Measurements from ENCODE around the gene SART3. TPM values are rescaled to one million over a fixed set of nuclear protein-coding genes. Genes with fewer than 3 reads are reported as not detected.

The SART3 gene
- 10 to 100 TPM; 80.0 to 99.3 (median 87.6) TPM for total RNA-seq
- polyA plus RNA-seq, result 10 to 100 TPM; 34.3 to 49.2 TPM
- 90.9 reads per million, percentile 83 among the genes with 10 or more reads in this experiment for total RNA-seq

GRCh38 chr12:108560752-108561719 lies at the start of gene SART3:
SART3 (minus strand) TSS chr12:108561173; CDS start chr12:108561154, 19 bp downstream.
- ATAC-seq (peak; percentile 66), DNase-seq (peak; percentile 67 to 91 (median 87))
- Histone ChIP-seq H3K9me3 (ENCODE audit: control insufficient read depth in 2 of 3, low read length in 3 of 3) (no peaks in the 10 kb centered on the region), H3K4me1 (ENCODE audit: control insufficient read depth in 2 of 2, insufficient read depth in 2 of 2, low read length in 2 of 2) (peaks cover 32 to 49% of the 10 kb centered on the region in 2 donors), H3K4me3 (ENCODE audit: low read length) (peak within 1 kb of the TSS; percentile 96), H3K27me3 (ENCODE audit: control insufficient read depth in 2 of 2, insufficient read depth in 2 of 2, low read length in 2 of 2) (no peaks in the 10 kb centered on the region), H3K27ac (ENCODE audit: low read depth, low read length) (peak within 1 kb of the TSS; percentile 98), H3K36me3 (ENCODE audit: control insufficient read depth in 2 of 3, insufficient read depth in 3 of 3, low read length in 3 of 3) (peaks cover 15 to 48% (median 16%) of the 10 kb centered on the region in 3 experiments)
- peaks cover 0 to 2% (median 0%) of the 10 kb centered on the region in 11 donors for H3K9me3 Mint-ChIP-seq
- H3K4me1 Mint-ChIP-seq, result peaks cover 33 to 76% (median 63%) of the 10 kb centered on the region in 7 donors
- H3K36me3 Mint-ChIP-seq, result peaks cover 4 to 14% (median 8%) of the 10 kb centered on the region in 5 donors
- peak within 1 kb of the TSS; percentile 94 to 100 (median 100) for H3K4me3 Mint-ChIP-seq
- POLR2A ChIA-PET, result interaction anchor here (0.9 to 15.1 kb wide), 9 partner anchors 9 to 1337 kb away, joined by 3 to 200 read pairs (median 7); partner anchors contain the start of genes FICD, SELPLG and SSH1
- H3K27me3 Mint-ChIP-seq, result no peaks in the 10 kb centered on the region
- intact Hi-C loops (cut with micrococcal nuclease), result loop anchor here (1.0 to 5.0 kb wide), 13 partner anchors 46 to 1604 kb away; partner anchors contain the start of genes FICD (in 2 of the 2), PWP1 (in 2 of the 2), TMEM263 (in 2 of the 2) and ANKRD13A (in 1 of the 2)
- CTCF ChIA-PET, result interaction anchor here (0.6 to 3.6 kb wide), 5 partner anchors 16 to 73 kb away, joined by 3 to 29 read pairs (median 4); no protein-coding TSS in a partner anchor
- peak within 1 kb of the TSS; percentile 98 to 100 (median 99) for H3K27ac Mint-ChIP-seq

GRCh38 chr12:108610336-108610815 lies 49.4 kb upstream of the SART3 start:
- Mint-ChIP-seq H3K36me3 (peaks cover 0 to 10% (median 0%) of the 10 kb centered on the region in 5 donors), H3K27me3 (no peaks in the 10 kb centered on the region), H3K4me3 (no peak overlapping the region), H3K27ac (peak overlapping the region in 1 of 9 donors; percentile 68), H3K4me1 (peaks cover 0 to 17% (median 5%) of the 10 kb centered on the region in 7 donors), H3K9me3 (peaks cover 0 to 8% (median 0%) of the 10 kb centered on the region in 11 donors)
- ChIA-PET CTCF (interaction anchor here (1.0 to 2.5 kb wide), 3 partner anchors 9 to 193 kb away, joined by 3 to 9 read pairs (median 5); no protein-coding TSS in a partner anchor), POLR2A (no interaction called here)
- Histone ChIP-seq H3K27me3 (ENCODE audit: control insufficient read depth in 2 of 2, insufficient read depth in 2 of 2, low read length in 2 of 2) (no peaks in the 10 kb centered on the region), H3K36me3 (ENCODE audit: control insufficient read depth in 2 of 3, insufficient read depth in 3 of 3, low read length in 3 of 3) (no peaks in the 10 kb centered on the region), H3K9me3 (ENCODE audit: control insufficient read depth in 2 of 3, low read length in 3 of 3) (no peaks in the 10 kb centered on the region), H3K4me3 (ENCODE audit: low read length) (no peak overlapping the region), H3K4me1 (ENCODE audit: control insufficient read depth in 2 of 2, insufficient read depth in 2 of 2, low read length in 2 of 2) (no peaks in the 10 kb centered on the region), H3K27ac (ENCODE audit: low read depth, low read length) (no peak overlapping the region)
- DNase-seq (no peak), ATAC-seq (no peak)
- intact Hi-C loops (cut with micrococcal nuclease), result loop anchor here in 1 of 2 donors (10.0 kb wide), 1 partner anchor 846 kb away; the partner anchor contains the start of gene PRDM4

- intact Hi-C loops (cut with micrococcal nuclease), result loop anchor here in 1 of 2 donors (10.0 kb wide), 1 partner anchor 845 kb away; the partner anchor contains the start of gene PRDM4
- Mint-ChIP-seq H3K27me3 (peaks cover 0 to 4% (median 0%) of the 10 kb centered on the region in 5 donors), H3K36me3 (peaks cover 0 to 5% (median 0%) of the 10 kb centered on the region in 5 donors), H3K27ac (peak overlapping the region in 1 of 9 donors; percentile 68), H3K4me3 (no peak overlapping the region), H3K4me1 (peaks cover 0 to 18% (median 5%) of the 10 kb centered on the region in 7 donors), H3K9me3 (peaks cover 0 to 8% (median 0%) of the 10 kb centered on the region in 11 donors)
- DNase-seq, result no peak
- H3K4me3 ChIP-seq (ENCODE audit: low read length), result no peak overlapping the region
- CTCF ChIA-PET, result interaction anchor here (1.0 to 2.5 kb wide), 3 partner anchors 9 to 194 kb away, joined by 3 to 9 read pairs (median 5); no protein-coding TSS in a partner anchor
- H3K27me3 ChIP-seq (ENCODE audit: control insufficient read depth in 2 of 2, insufficient read depth in 2 of 2, low read length in 2 of 2), result no peaks in the 10 kb centered on the region
- H3K9me3 ChIP-seq (ENCODE audit: control insufficient read depth in 2 of 3, low read length in 3 of 3), result no peaks in the 10 kb centered on the region
- H3K27ac ChIP-seq (ENCODE audit: low read depth, low read length), result no peak overlapping the region
- H3K4me1 ChIP-seq (ENCODE audit: control insufficient read depth in 2 of 2, insufficient read depth in 2 of 2, low read length in 2 of 2), result no peaks in the 10 kb centered on the region
- POLR2A ChIA-PET, result no interaction called here
- ATAC-seq, result no peak
- H3K36me3 ChIP-seq (ENCODE audit: control insufficient read depth in 2 of 3, insufficient read depth in 3 of 3, low read length in 3 of 3), result no peaks in the 10 kb centered on the region
These were observed 48.8 kb upstream of the SART3 start for GRCh38 chr12:108609537-108610335.

GRCh38 chr12:108608616-108609015 lies 47.6 kb upstream of the SART3 start:
- DNase-seq, result no peak
- intact Hi-C loops (cut with micrococcal nuclease), result no loop called here
- ChIA-PET CTCF (interaction anchor here (2.5 kb wide), 1 partner anchor 10 kb away, joined by 9 read pairs; no protein-coding TSS in a partner anchor), POLR2A (no interaction called here)
- Histone ChIP-seq H3K27ac (ENCODE audit: low read depth, low read length) (no peak overlapping the region), H3K4me3 (ENCODE audit: low read length) (no peak overlapping the region), H3K27me3 (ENCODE audit: control insufficient read depth in 2 of 2, insufficient read depth in 2 of 2, low read length in 2 of 2) (no peaks in the 10 kb centered on the region), H3K4me1 (ENCODE audit: control insufficient read depth in 2 of 2, insufficient read depth in 2 of 2, low read length in 2 of 2) (no peaks in the 10 kb centered on the region), H3K36me3 (ENCODE audit: control insufficient read depth in 2 of 3, insufficient read depth in 3 of 3, low read length in 3 of 3) (no peaks in the 10 kb centered on the region), H3K9me3 (ENCODE audit: control insufficient read depth in 2 of 3, low read length in 3 of 3) (no peaks in the 10 kb centered on the region)
- ATAC-seq, result no peak
- Mint-ChIP-seq H3K36me3 (no peaks in the 10 kb centered on the region), H3K27me3 (peaks cover 0 to 7% (median 0%) of the 10 kb centered on the region in 5 donors), H3K27ac (no peak overlapping the region), H3K4me3 (no peak overlapping the region), H3K9me3 (peaks cover 0 to 8% (median 0%) of the 10 kb centered on the region in 11 donors), H3K4me1 (peaks cover 0 to 14% (median 2%) of the 10 kb centered on the region in 7 donors)

- Mint-ChIP-seq H3K36me3 (no peaks in the 10 kb centered on the region), H3K9me3 (peaks cover 0 to 8% (median 0%) of the 10 kb centered on the region in 11 donors), H3K4me3 (no peak overlapping the region), H3K4me1 (peaks cover 0 to 11% (median 2%) of the 10 kb centered on the region in 7 donors), H3K27ac (no peak overlapping the region), H3K27me3 (peaks cover 0 to 7% (median 0%) of the 10 kb centered on the region in 5 donors)
- Histone ChIP-seq H3K36me3 (ENCODE audit: control insufficient read depth in 2 of 3, insufficient read depth in 3 of 3, low read length in 3 of 3) (no peaks in the 10 kb centered on the region), H3K27ac (ENCODE audit: low read depth, low read length) (no peak overlapping the region), H3K9me3 (ENCODE audit: control insufficient read depth in 2 of 3, low read length in 3 of 3) (no peaks in the 10 kb centered on the region), H3K27me3 (ENCODE audit: control insufficient read depth in 2 of 2, insufficient read depth in 2 of 2, low read length in 2 of 2) (no peaks in the 10 kb centered on the region), H3K4me1 (ENCODE audit: control insufficient read depth in 2 of 2, insufficient read depth in 2 of 2, low read length in 2 of 2) (no peaks in the 10 kb centered on the region), H3K4me3 (ENCODE audit: low read length) (no peak overlapping the region)
- ChIA-PET CTCF (interaction anchor here (0.7 to 2.5 kb wide), 2 partner anchors 11 kb away, joined by 3 to 9 read pairs; no protein-coding TSS in a partner anchor), POLR2A (no interaction called here)
- no peak for DNase-seq
- no peak for ATAC-seq
- intact Hi-C loops (cut with micrococcal nuclease), result no loop called here
These were observed 47.1 kb upstream of the SART3 start for GRCh38 chr12:108607981-108608600.
